Measurements from ENCODE around the gene PKIG.

The PKIG gene

GRCh38 chr20:44648068-44648467 lies 65.7 kb downstream of the PKIG start:
- TF ChIP-seq SIN3A (IDR thresholded peaks at IDR 0.05; ENCODE audit: borderline replicate concordance, insufficient read depth, low read length) (no peak), POLR2AphosphoS5 (IDR thresholded peaks at IDR 0.05; ENCODE audit: low read depth, low read length) (no peak), FOXP2 (optimal IDR thresholded peaks at IDR 0.05; ENCODE audit: borderline replicate concordance, extremely low read depth, extremely low read length, insufficient read depth) (no peak), TAF1 (IDR thresholded peaks at IDR 0.05; ENCODE audit: borderline replicate concordance, insufficient read depth, low read length) (no peak)
- TF ChIP-seq, protein P1, sequence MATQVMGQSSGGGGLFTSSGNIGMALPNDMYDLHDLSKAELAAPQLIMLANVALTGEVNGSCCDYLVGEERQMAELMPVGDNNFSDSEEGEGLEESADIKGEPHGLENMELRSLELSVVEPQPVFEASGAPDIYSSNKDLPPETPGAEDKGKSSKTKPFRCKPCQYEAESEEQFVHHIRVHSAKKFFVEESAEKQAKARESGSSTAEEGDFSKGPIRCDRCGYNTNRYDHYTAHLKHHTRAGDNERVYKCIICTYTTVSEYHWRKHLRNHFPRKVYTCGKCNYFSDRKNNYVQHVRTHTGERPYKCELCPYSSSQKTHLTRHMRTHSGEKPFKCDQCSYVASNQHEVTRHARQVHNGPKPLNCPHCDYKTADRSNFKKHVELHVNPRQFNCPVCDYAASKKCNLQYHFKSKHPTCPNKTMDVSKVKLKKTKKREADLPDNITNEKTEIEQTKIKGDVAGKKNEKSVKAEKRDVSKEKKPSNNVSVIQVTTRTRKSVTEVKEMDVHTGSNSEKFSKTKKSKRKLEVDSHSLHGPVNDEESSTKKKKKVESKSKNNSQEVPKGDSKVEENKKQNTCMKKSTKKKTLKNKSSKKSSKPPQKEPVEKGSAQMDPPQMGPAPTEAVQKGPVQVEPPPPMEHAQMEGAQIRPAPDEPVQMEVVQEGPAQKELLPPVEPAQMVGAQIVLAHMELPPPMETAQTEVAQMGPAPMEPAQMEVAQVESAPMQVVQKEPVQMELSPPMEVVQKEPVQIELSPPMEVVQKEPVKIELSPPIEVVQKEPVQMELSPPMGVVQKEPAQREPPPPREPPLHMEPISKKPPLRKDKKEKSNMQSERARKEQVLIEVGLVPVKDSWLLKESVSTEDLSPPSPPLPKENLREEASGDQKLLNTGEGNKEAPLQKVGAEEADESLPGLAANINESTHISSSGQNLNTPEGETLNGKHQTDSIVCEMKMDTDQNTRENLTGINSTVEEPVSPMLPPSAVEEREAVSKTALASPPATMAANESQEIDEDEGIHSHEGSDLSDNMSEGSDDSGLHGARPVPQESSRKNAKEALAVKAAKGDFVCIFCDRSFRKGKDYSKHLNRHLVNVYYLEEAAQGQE (IDR thresholded peaks at IDR 0.05; ENCODE audit: insufficient read depth in 1 of 2, low read depth in 2 of 2, low read length in 2 of 2) = no peak

DNA sequence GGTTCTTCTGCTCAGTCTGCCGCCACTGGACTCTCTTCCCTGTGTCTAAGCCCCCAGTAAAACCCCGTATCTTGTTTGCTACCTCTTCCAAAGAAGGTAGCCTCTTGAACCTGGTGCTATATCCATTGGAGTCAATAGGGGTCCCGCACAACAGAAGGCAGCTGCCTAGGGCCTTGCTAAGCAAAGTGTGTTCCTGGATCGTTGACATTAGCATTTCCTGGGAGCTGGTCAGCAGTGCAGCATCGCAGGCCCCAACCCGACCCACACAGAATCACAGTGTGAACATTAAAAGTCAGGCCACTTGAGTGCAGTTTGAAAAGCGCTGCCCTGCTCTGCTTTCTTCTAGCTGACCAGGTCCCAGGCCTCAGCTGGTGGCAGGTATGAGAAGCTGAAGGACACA lies 66.2 kb downstream of the PKIG start:
- TF ChIP-seq TAF1 (IDR thresholded peaks at IDR 0.05; ENCODE audit: borderline replicate concordance, insufficient read depth, low read length) (no peak), FOXP2 (optimal IDR thresholded peaks at IDR 0.05; ENCODE audit: borderline replicate concordance, extremely low read depth, extremely low read length, insufficient read depth) (no peak), POLR2AphosphoS5 (IDR thresholded peaks at IDR 0.05; ENCODE audit: low read depth, low read length) (no peak), SIN3A (IDR thresholded peaks at IDR 0.05; ENCODE audit: borderline replicate concordance, insufficient read depth, low read length) (no peak)
- TF ChIP-seq, protein P1 (IDR thresholded peaks at IDR 0.05; ENCODE audit: insufficient read depth in 1 of 2, low read depth in 2 of 2, low read length in 2 of 2) = no peak

- TF ChIP-seq SIN3A (IDR thresholded peaks at IDR 0.05; ENCODE audit: borderline replicate concordance, insufficient read depth, low read length) (no peak), TAF1 (IDR thresholded peaks at IDR 0.05; ENCODE audit: borderline replicate concordance, insufficient read depth, low read length) (no peak), POLR2AphosphoS5 (IDR thresholded peaks at IDR 0.05; ENCODE audit: low read depth, low read length) (no peak), FOXP2 (optimal IDR thresholded peaks at IDR 0.05; ENCODE audit: borderline replicate concordance, extremely low read depth, extremely low read length, insufficient read depth) (no peak)
- TF ChIP-seq, protein P1 (IDR thresholded peaks at IDR 0.05; ENCODE audit: insufficient read depth in 1 of 2, low read depth in 2 of 2, low read length in 2 of 2) = no peak
Measured at GRCh38 chr20:44649126-44649525, 66.7 kb downstream of the PKIG start.

GRCh38 chr20:44649976-44650375 lies 67.6 kb downstream of the PKIG start:
- TF ChIP-seq TAF1 (IDR thresholded peaks at IDR 0.05; ENCODE audit: borderline replicate concordance, insufficient read depth, low read length) (no peak), SIN3A (IDR thresholded peaks at IDR 0.05; ENCODE audit: borderline replicate concordance, insufficient read depth, low read length) (no peak), POLR2AphosphoS5 (IDR thresholded peaks at IDR 0.05; ENCODE audit: low read depth, low read length) (no peak), FOXP2 (optimal IDR thresholded peaks at IDR 0.05; ENCODE audit: borderline replicate concordance, extremely low read depth, extremely low read length, insufficient read depth) (no peak)
- TF ChIP-seq, protein P1 (IDR thresholded peaks at IDR 0.05; ENCODE audit: insufficient read depth in 1 of 2, low read depth in 2 of 2, low read length in 2 of 2) = no peak
